NCI-H1694 treated with DMSO at 0.1 percent for 48 hours (cell line): Measurements from ENCODE around the gene LZTS2.
A peak's percentile ranks its signal among the peaks of the same experiment; 100 is the strongest.

Experiments
- DNase-seq: peaks from one replicate; lab custom pipeline; 2025; lab: John Stamatoyannopoulos, UW

LZTS2 gene

DNA sequence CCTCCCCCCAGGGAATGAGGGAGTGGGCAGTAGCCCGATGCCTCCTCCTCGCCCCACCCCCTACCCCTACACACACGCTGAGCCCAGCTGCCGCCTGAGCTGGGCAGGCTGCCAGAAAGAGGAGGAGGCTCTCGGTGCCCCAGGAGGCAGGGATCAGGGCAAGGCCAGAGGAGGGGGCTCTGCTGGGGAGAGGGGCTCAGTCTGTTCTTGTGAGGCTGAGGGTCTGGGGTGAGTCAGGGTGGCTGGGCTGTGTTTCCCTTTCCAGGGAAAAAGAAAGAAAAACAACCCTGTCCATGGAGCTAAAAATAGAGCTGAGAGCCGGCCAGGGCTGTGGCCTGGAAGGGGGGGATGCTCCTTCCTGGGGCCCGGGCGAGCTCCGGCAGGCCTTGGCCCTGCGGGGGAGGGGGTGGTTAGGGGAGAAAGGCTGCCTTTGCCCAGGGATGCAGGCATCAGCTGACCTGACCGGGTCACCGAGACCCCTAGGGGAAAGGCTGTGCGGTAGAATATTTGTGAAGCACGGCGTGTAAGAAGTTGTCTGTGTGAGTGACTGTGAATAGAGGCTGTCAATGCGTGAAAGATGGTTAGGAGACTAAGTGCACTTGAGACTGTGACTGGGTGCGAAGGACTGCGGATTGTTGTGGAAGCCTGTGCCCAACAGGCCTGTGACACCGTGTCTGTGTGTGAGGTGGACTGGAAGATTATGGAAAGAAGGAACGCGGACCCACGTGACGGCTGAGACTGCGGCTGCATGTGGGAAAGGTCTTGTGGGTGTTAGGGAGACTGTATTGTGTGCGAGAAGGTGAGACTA is 1.2 kb upstream of the LZTS2 start:
- peak; percentile 65 for DNase-seq

DNA sequence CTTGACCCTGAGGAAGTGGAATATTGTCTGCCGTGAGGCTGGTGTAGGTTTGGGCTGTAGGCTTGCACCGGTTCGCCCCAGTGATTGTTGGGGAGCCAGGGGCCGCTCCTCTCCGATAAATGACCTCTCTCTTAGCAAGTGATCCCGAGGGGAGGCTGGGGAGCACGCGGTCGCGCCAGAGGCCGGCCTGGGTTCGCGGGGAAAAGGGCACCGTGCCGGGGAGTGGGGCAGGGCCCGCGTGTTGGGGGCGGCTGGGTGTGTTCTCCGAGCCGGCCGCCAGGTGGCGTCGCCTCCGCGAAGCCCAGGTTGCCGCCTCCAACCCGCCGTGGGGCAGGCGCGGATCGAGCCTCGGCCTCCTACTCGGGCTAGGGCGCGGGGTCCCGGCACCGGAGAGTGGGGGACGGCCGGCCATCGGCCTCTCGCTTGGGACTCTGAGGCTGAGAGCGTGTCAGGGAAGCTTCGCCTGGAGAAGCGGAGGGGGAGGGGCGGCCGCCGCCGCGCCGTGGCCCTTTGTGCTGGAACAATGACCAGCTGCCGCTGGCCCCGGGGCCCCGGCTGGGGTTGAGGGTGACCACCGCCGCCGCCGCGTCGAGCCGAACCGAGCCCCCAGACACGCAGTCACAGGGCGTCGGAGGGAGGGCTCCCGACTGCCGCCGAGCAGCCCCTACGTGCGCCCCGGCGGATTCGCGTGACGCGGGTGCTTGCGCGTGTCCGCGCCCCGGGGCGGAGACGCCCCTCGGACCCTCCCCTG is 442 bp upstream of the LZTS2 start:
- DNase-seq, result peak; percentile 27

DNA sequence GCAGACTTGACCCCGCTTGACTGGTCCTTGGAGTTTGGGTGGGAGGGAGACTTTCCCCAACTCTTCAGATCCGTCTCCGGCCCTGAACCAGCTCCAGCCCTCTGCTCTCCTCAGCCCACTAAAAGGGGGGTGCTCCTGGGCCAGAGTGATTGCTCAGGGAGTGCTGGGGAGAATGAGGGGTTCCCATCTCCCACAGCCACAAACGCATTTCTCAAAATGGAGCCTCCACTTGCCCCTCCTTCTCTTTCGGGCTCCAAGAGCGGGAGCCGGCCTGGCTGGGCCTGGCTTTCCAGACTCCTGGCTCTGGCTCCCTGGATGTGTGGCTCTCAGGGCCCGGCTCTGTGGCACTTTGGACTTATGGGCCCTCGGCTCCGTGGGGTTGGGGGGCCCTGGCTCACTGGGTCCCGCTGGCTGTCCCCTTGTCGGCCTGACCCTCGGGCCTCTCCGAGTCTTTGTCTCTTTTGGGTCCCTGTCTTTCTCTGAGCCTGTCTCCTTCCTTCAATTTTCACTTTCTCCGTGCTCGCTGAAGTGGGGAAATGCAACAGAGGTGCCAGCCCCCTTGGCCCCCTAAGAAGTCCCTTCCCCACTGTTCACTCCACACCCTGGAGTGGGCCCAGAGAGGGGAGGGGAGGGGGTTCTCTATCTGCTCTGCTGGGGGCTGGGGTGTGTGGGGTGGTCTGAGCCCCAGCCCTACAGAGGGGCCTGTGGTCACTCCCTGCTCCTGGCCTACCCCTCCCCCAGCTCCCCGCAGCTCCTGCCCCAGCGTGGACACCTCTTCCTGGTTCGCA is 713 bp downstream of the LZTS2 start:
- DNase-seq, result no peak

DNA sequence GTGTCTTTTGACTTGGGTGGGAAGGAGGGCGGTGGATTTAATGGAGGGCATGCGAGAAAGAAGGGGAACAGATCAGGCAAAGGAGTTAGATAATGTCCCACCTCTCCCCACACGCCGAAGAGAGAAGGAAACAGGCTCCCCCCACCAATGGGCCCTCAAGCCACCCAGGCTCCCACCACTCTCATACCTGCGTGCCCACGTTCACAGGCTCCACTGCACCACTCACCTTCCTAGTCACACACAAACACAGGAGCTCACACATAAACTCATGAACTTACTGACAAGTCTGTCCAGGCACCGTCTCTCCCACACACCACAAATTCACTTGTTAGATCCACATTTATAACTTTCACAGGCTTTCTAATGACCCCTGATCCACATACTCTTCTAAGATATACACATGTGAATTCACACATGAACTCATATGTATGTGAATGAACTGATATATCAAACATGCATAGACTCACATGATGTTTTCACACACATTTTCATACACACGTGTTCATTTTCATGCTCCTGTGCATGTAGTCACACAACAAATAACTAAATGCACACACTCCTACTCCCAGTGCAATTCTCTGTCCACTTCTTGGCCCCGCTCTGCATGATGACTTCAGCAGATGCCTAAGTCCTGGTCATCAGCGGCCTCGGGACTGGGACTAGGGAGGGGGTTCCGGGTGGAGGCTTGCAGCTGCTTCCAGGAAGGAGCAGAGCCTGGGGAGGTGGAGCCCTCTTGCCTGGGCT is 1.5 kb downstream of the LZTS2 start:
- no peak for DNase-seq

DNA sequence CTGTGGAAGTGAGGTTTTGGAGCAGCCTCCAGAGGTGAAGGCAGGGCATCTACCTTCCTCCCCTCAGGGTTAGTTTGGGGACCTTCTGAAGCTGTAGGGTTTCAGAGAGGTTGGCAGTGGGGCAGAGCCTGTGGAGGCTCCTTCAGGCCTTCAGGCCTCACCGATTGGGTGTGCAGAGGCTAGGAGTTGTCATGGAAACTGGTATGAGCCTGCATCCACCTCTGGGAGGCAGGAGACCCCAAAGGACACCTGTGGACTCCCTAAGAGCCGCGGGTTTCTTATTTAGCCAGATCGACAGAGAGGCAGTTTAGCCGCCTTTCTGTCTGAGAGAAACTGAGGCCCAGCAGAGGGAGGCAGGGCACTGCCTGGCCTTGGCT is 2.0 kb downstream of the LZTS2 start:
- DNase-seq, result no peak

DNA sequence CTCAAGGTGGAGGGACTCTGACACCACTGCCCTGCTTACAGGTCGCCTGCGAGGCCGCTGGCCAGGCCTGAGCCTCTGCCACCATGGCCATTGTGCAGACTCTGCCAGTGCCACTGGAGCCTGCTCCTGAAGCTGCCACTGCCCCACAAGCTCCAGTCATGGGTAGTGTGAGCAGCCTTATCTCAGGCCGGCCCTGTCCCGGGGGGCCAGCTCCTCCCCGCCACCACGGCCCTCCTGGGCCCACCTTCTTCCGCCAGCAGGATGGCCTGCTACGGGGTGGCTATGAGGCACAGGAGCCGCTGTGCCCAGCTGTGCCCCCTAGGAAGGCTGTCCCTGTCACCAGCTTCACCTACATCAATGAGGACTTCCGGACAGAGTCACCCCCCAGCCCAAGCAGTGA is 2.8 kb downstream of the LZTS2 start:
- no peak for DNase-seq

DNA sequence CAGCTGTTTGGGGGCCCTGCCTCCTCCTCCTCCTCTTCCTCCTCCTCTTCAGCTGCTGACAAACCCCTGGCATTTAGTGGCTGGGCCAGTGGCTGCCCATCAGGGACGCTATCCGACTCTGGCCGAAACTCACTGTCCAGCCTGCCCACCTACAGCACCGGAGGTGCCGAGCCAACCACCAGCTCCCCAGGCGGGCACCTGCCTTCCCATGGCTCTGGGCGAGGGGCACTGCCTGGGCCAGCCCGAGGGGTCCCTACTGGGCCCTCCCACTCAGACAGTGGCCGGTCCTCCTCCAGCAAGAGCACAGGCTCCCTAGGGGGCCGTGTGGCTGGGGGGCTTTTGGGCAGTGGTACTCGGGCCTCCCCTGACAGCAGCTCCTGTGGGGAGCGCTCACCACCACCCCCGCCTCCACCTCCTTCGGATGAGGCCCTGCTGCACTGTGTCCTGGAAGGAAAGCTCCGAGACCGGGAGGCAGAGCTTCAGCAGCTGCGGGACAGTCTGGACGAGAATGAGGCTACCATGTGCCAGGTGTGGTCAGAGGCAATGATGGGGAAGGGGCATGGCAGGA is 4.1 kb downstream of the LZTS2 start:
- DNase-seq, result no peak

DNA sequence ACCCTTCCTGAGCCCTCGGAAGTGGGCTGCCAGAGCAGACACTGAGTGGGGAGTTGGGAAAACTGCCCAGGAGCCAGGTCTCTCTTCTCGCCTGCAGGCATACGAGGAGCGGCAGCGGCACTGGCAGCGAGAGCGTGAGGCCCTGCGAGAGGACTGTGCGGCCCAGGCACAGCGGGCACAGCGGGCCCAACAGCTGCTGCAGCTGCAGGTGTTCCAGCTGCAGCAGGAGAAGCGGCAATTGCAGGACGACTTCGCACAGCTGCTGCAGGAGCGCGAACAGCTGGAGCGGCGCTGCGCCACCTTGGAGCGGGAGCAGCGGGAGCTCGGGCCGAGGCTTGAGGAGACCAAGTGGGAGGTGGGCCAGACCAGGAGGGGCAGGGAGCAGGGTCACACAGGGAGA is 5.8 kb downstream of the LZTS2 start:
- DNase-seq, result no peak

DNA sequence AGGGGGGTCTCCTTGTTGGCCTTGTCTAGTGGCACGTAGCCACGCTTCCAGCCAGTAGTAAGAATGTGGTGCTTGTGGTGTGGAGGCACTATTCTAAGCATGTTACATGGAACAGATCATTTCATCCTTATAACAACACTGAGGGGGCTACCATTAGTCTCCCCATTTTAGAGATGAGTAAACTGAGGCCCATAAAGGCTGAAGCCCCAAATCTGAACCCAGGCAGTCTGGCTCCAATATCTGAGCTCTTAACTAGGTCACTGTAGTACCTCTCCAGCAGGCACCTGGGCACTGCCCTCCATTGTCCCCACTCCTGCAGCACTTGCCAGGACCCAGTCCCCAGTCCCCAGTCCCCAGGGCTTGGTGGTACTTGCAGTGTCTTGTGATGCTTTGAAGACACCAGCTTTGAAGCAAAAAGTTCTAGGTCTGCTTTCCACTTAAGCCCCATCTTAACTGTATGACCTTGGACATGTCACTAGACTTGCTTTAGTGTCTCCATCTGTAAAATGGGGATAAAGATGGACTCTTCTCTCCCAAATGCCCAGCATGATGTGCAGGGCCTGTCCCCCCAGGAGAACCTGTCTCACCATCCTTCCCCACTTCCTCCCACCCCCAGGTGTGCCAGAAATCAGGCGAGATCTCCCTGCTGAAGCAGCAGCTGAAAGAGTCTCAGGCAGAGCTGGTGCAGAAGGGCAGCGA is 6.4 kb downstream of the LZTS2 start:
- no peak for DNase-seq

DNA sequence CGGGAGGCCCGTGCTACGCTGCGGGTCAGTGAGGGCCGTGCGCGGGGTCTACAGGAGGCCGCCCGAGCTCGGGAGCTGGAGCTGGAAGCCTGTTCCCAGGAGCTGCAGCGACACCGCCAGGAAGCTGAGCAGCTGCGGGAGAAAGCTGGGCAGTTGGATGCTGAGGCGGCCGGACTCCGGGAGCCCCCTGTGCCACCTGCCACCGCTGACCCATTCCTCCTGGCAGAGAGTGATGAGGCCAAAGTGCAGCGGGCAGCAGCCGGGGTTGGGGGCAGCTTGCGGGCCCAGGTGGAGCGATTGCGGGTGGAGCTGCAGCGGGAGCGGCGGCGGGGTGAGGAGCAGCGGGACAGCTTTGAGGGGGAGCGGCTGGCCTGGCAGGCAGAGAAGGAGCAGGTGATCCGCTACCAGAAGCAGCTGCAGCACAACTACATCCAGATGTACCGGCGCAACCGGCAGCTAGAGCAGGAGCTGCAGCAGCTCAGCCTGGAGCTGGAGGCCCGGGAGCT is 7.0 kb downstream of the LZTS2 start:
- DNase-seq, result peak; percentile 12

DNA sequence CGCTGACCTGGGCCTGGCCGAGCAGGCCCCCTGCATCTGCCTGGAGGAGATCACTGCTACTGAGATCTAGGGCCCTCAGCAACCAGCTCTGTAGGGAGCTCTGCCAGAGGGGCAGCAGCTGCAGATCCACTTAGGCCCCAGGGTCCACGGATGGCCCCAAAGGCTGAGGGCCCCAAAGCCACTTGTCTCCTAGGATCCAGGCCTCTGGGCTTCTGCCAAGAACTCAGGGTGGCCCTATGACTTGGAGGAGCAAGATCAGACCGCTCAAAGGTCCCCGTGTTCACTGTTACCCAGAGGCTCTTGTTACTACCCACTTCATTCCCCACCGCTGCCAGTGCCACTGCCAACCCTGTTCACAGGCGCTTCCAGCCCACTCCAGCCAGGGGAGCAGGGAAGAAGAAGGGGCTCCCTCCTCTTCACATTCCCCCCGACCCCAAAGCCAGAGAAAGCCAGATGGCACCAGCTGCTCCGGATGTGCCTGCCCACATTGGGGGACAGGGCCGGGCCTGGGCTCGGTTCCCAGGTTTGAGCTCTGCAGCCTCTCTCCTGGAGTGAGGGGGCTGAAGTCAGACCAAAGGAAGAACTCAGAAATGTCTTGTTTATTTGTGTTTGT is 7.6 kb downstream of the LZTS2 start:
- no peak for DNase-seq

DNA sequence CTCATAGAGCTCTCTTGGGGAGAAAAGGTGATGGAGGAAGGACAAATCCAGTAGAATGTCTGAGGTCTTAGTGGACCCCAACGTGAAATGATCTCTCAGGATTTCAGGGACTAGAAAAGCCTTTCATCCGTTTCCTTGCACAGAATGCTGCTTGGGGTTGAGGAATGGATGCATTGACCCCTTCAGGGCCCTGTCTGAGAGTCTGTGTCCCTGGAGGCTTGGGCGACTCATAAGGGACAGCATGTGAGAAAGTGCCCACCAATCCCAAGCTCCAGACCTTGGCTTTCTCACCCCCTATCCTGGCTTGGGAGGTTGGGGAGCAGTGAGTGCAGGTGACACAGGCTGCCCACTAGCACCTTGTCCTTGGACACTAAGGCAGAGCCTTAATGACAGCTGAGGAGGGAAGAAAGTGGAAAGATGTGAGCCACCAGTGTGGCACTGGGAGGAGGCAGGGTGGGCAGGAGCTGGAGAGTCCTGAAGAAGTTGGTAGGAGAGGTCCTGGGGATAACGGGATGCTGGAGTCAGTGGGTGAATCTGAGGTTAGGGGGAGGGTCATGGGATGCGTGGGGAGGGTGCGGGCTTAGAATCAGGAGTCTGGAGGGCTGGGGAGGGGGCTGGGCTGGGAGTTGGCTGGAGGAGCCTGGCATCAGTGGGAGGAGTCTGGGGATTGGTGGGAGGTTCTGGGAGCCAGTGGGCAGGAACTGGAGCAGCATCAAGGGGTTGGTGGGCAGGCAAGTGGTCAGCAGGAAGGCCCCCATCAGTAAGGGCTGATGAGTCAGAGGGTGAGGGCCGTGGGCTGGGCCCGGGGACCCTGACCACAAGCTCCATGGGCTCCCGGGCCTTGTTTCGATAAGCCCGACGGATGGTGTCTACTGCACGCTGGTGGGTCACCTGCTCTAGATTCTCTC is 8.6 kb downstream of the LZTS2 start:
- no peak for DNase-seq

DNA sequence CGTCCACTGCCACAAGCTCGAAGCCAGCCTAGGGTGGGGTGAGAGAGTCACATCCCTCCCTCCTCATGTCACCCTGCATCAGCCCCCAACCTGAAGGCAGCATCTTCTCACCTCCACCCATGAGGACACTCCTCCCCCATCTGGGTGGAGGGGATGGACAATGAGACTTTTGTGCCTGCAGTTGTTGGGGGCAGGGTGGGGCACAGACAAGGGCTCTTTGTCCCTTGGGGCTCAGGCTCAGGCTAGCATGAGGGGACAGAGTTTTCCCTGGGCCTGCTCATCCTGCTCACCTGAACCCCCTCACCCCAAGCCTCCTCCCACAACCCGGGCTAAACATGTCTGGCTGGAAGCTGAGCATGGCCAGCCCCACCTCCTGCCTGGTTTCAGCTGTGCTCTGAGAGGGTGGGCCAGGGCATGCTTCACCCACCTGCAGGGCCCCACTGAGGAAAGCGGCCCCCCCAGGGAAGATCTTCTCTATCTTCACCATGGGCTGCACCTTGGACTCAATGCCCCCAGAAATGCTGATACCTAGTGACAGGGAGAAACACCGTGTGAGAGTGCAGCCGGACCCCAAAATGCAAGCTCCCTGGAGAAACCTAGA is 9.3 kb downstream of the LZTS2 start:
- DNase-seq, result no peak

DNA sequence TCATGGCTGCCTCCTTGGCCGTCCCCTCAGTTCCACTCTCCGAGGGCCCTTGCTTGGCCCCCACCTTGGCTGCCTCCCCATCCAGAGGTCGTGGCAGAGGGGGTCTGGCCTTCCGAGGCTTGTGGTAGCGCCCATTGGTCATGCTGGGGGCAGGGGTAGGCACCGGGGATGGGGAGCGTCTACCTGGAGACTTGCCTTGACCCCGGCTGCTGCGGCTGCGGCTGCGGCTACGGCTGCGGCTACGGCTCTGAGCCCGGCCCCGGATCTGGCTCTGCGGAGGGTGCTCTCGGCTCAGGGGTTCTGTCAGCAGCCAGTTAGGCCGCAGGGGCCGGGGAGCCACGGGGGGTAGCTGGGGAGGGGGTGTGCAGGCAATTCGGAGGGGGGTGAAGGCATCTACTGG is 10.7 kb downstream of the LZTS2 start:
- DNase-seq, result no peak

DNA sequence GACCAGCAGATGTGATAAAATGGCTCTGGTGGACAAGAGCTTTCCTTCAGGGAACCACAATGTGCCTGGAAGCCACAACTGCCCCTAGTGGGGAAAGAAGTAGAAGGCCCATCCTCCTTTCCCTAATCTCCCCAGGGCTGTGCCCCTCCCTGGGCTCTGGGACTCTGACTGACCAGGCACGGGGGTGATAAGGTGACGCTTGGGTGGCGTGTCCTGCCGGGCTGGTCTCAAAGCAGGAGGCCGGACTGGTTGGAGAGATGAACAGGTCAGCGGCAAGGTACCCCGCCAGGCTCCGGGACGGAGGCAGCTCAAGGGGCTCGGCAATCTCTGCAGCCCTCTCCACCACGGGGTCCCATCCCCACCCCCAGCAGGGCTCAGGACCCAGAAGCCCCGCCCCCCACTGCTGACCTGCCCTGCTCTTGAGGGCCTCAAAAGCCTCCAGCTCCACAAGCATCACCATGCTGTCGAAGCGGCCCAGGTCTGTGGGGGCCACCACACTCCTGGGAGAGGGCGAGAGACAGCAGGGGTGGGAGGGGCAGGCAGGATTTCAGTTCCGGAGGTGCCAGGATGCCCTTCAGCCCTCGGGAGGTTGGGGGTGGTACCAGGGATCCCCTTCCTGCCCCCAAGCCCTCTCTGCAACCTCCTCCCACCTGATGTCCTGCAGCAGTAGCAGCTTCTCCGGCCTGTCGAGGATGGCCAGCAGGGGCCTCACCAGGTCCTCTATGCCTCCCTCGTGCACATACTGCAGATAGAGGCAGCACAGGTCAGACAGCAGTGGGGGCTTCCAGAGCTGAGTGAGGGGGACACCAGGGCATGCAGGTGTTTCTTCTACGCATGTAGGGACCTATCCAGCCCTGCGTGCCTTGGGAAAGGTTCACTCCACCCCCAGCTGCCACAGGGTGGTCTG is 12.2 kb downstream of the LZTS2 start:
- no peak for DNase-seq

DNA sequence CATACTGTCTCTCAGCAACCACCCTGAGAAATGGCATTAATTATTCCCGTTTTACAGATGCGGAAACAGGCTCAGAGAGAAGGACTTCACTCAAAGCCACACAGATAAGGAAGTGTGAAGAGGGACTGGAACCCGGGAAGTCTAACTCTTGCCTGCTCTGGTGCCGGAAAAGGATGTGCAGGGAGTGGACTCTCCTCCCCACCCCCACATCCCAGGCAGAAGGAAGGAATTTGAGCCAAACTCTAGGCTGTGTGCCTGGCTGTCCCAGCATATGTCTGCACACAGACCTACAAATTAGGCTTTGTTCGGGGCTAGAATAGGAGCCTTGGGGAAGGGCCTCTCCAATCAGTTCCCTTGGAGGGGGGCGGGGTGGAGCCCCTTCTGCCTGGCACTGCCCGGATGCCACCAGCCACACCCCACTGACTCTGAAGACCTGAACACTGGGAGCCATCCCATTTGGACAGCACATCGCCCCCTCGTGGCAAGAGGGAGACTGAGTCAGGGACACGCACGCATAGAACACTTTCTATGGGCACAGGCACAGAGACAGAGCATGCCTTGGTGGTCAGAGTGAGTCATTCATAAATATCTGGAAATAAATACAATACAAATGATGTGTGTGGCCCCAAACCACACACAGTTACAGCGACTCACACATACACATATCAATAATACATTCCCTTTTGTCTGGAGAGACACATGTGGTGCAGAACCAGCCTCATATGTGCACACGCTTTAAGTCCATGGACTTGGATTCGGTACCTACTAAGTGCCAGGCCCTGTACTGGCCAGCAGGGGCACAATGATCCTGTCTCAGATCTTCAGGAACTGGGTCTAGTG is 13.1 kb downstream of the LZTS2 start:
- DNase-seq, result peak; percentile 89

DNA sequence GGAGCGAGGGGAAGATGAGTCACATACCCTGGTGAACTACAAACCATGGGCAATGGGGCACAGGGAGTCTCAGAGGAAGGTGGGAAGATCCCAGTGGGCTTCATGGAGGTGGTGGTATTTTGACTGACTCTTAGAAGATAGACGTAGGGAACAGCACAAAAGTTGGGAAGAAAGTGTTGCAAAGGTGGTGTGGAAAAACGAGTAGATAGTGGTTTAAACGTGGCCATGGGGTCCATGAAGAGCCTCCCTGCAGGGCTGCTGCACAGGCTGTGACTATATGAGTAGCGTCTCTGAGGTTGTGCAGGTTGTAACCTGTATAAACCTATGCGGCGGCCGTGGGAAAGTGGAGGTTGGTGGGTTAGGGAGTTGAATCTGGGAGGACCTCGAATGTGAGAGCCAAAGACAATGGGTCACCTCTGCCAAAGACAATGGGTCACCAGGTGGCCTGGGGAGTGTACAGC is 13.8 kb downstream of the LZTS2 start:
- DNase-seq, result no peak
